H1 (cell line): Measurements from ENCODE around the gene NTN1. TPM values are rescaled to one million over a fixed set of nuclear protein-coding genes. Genes with fewer than 3 reads are reported as not detected.

Source experiments
- CBX8 ChIP-seq: fragments of 300-800, 300-1000 bp; sonication (generic); IDR thresholded peaks from 2 replicates; pipeline ENCODE4 v1.7.1; 2016; ENCODE audit warnings: low read depth, low read length, borderline replicate concordance
- EP300 ChIP-seq, 2 experiments: IDR thresholded peaks; 1 replicate in 1 of 2; 2 replicates in 1 of 2; pipeline ENCODE4 v1.6.1; 2011 to 2012; ENCODE audit warnings: low read depth in 2 of 2, low read length in 2 of 2, mild to moderate bottlenecking in 2 of 2, borderline replicate concordance in 1 of 2, inconsistent platforms in 1 of 2, moderate library complexity in 1 of 2
- POLR2A ChIP-seq, 2 experiments: IDR thresholded peaks; 1 replicate in 1 of 2; 2 replicates in 1 of 2; pipeline ENCODE4 v1.6.1; 2011; ENCODE audit warnings: low read depth in 2 of 2, low read length in 2 of 2, mild to moderate bottlenecking in 2 of 2; ENCODE audit errors: control extremely low read depth in 1 of 2
- RNF2 ChIP-seq: fragments of 200-900, 300-1000 bp; sonication (generic); IDR thresholded peaks from 2 replicates; pipeline ENCODE4 v1.7.1; 2016; ENCODE audit warnings: borderline replicate concordance, low read depth, mild to moderate bottlenecking, antibody characterized with exemption, low read length; ENCODE audit not compliant: poor library complexity, severe bottlenecking; ENCODE audit errors: missing control alignments
- polyA plus RNA-seq, 7 experiments: library from polyadenylated mRNA; depleted of rRNA in 3 of 7; stranded (reverse) in 5 of 7; unstranded in 2 of 7; fragments of >200 nt in 5 of 7; fragments of 200-250 nt in 2 of 7; gene quantifications; 1 replicate in 5 of 7; 2 replicates in 1 of 7; 4 replicates in 1 of 7; pipeline versions ENCODE4 v1.2.1 to v1.2.3, GENCODE V29; 2011 to 2013; ENCODE audit warnings: missing spikeins in 2 of 7, mixed read lengths in 2 of 7
- total RNA-seq: library from RNA; stranded (reverse); fragmentation: NEBNext Ultra II Directional; extraction: Animal tissue kit (Norgen Biotek cat#: 25700); gene quantifications from 2 replicates; pipeline ENCODE4 v1.2.1, GENCODE V29; 2021
- TF ChIP-seq, protein P1 (sequence below): fragments of 300-600 bp; sonication (generic); IDR thresholded peaks from 2 replicates; pipeline ENCODE4 v1.7.1; 2012; ENCODE audit warnings: low read length, moderate library complexity, mild to moderate bottlenecking, inconsistent platforms; ENCODE audit not compliant: insufficient replicate concordance
- TF ChIP-seq, protein P2 (sequence below), 3 experiments: IDR thresholded peaks; 1 replicate in 2 of 3; 2 replicates in 1 of 3; pipeline versions ENCODE4 v1.5.1 to v1.6.1; 2011; ENCODE audit warnings: low read length in 3 of 3, mild to moderate bottlenecking in 3 of 3, inconsistent platforms in 2 of 3, low read depth in 1 of 3, moderate library complexity in 1 of 3; ENCODE audit not compliant: insufficient read depth in 1 of 3; ENCODE audit errors: control extremely low read depth in 1 of 3

Gene NTN1
- total and polyA plus RNA-seq, 2 of the 8 experiments (the other 6 are each of a cell fraction or from before 2014, with no cell fraction given): 2.0 to 2.3 TPM

DNA sequence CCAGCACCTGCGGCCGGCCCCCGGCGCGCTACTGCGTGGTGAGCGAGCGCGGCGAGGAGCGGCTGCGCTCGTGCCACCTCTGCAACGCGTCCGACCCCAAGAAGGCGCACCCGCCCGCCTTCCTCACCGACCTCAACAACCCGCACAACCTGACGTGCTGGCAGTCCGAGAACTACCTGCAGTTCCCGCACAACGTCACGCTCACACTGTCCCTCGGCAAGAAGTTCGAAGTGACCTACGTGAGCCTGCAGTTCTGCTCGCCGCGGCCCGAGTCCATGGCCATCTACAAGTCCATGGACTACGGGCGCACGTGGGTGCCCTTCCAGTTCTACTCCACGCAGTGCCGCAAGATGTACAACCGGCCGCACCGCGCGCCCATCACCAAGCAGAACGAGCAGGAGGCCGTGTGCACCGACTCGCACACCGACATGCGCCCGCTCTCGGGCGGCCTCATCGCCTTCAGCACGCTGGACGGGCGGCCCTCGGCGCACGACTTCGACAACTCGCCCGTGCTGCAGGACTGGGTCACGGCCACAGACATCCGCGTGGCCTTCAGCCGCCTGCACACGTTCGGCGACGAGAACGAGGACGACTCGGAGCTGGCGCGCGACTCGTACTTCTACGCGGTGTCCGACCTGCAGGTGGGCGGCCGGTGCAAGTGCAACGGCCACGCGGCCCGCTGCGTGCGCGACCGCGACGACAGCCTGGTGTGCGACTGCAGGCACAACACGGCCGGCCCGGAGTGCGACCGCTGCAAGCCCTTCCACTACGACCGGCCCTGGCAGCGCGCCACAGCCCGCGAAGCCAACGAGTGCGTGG, 1.5 kb downstream of the NTN1 start (continued):
- TF ChIP-seq, protein P1, sequence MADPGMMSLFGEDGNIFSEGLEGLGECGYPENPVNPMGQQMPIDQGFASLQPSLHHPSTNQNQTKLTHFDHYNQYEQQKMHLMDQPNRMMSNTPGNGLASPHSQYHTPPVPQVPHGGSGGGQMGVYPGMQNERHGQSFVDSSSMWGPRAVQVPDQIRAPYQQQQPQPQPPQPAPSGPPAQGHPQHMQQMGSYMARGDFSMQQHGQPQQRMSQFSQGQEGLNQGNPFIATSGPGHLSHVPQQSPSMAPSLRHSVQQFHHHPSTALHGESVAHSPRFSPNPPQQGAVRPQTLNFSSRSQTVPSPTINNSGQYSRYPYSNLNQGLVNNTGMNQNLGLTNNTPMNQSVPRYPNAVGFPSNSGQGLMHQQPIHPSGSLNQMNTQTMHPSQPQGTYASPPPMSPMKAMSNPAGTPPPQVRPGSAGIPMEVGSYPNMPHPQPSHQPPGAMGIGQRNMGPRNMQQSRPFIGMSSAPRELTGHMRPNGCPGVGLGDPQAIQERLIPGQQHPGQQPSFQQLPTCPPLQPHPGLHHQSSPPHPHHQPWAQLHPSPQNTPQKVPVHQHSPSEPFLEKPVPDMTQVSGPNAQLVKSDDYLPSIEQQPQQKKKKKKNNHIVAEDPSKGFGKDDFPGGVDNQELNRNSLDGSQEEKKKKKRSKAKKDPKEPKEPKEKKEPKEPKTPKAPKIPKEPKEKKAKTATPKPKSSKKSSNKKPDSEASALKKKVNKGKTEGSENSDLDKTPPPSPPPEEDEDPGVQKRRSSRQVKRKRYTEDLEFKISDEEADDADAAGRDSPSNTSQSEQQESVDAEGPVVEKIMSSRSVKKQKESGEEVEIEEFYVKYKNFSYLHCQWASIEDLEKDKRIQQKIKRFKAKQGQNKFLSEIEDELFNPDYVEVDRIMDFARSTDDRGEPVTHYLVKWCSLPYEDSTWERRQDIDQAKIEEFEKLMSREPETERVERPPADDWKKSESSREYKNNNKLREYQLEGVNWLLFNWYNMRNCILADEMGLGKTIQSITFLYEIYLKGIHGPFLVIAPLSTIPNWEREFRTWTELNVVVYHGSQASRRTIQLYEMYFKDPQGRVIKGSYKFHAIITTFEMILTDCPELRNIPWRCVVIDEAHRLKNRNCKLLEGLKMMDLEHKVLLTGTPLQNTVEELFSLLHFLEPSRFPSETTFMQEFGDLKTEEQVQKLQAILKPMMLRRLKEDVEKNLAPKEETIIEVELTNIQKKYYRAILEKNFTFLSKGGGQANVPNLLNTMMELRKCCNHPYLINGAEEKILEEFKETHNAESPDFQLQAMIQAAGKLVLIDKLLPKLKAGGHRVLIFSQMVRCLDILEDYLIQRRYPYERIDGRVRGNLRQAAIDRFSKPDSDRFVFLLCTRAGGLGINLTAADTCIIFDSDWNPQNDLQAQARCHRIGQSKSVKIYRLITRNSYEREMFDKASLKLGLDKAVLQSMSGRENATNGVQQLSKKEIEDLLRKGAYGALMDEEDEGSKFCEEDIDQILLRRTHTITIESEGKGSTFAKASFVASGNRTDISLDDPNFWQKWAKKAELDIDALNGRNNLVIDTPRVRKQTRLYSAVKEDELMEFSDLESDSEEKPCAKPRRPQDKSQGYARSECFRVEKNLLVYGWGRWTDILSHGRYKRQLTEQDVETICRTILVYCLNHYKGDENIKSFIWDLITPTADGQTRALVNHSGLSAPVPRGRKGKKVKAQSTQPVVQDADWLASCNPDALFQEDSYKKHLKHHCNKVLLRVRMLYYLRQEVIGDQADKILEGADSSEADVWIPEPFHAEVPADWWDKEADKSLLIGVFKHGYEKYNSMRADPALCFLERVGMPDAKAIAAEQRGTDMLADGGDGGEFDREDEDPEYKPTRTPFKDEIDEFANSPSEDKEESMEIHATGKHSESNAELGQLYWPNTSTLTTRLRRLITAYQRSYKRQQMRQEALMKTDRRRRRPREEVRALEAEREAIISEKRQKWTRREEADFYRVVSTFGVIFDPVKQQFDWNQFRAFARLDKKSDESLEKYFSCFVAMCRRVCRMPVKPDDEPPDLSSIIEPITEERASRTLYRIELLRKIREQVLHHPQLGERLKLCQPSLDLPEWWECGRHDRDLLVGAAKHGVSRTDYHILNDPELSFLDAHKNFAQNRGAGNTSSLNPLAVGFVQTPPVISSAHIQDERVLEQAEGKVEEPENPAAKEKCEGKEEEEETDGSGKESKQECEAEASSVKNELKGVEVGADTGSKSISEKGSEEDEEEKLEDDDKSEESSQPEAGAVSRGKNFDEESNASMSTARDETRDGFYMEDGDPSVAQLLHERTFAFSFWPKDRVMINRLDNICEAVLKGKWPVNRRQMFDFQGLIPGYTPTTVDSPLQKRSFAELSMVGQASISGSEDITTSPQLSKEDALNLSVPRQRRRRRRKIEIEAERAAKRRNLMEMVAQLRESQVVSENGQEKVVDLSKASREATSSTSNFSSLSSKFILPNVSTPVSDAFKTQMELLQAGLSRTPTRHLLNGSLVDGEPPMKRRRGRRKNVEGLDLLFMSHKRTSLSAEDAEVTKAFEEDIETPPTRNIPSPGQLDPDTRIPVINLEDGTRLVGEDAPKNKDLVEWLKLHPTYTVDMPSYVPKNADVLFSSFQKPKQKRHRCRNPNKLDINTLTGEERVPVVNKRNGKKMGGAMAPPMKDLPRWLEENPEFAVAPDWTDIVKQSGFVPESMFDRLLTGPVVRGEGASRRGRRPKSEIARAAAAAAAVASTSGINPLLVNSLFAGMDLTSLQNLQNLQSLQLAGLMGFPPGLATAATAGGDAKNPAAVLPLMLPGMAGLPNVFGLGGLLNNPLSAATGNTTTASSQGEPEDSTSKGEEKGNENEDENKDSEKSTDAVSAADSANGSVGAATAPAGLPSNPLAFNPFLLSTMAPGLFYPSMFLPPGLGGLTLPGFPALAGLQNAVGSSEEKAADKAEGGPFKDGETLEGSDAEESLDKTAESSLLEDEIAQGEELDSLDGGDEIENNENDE: no peak
- peak; percentile 91 for TF ChIP-seq RNF2
- no peak for TF ChIP-seq POLR2A (IDR thresholded peaks at IDR 0.05; ENCODE audit: control extremely low read depth in 1 of 2, low read depth in 2 of 2, low read length in 2 of 2)
- TF ChIP-seq EP300 (IDR thresholded peaks at IDR 0.05; ENCODE audit: borderline replicate concordance in 1 of 2, low read depth in 2 of 2, low read length in 2 of 2): no peak
- peak; percentile 84; the same call in 1 of the 2 replicates for TF ChIP-seq CBX8
- TF ChIP-seq, protein P2, sequence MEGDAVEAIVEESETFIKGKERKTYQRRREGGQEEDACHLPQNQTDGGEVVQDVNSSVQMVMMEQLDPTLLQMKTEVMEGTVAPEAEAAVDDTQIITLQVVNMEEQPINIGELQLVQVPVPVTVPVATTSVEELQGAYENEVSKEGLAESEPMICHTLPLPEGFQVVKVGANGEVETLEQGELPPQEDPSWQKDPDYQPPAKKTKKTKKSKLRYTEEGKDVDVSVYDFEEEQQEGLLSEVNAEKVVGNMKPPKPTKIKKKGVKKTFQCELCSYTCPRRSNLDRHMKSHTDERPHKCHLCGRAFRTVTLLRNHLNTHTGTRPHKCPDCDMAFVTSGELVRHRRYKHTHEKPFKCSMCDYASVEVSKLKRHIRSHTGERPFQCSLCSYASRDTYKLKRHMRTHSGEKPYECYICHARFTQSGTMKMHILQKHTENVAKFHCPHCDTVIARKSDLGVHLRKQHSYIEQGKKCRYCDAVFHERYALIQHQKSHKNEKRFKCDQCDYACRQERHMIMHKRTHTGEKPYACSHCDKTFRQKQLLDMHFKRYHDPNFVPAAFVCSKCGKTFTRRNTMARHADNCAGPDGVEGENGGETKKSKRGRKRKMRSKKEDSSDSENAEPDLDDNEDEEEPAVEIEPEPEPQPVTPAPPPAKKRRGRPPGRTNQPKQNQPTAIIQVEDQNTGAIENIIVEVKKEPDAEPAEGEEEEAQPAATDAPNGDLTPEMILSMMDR (IDR thresholded peaks at IDR 0.05; ENCODE audit: control extremely low read depth in 1 of 3, insufficient read depth in 1 of 3, low read depth in 1 of 3, low read length in 3 of 3): no peak
